Mesendoderm (in vitro differentiated cells): ENCODE data around the gene ZDHHC11B.
"Not testable (repeated sequence)": the region's sequence is repeated elsewhere in the genome, so short reads cannot be mapped to it uniquely, and the experiment has no call there.

ENCODE experiments used
- DNase-seq: peaks from one replicate; pipeline ENCODE4 v3.0.0; 2013
- H2AK5ac ChIP-seq: 2 replicates; pipeline ENCODE4 v1.6.1; 2013; ENCODE audit warnings: low read length, inconsistent platforms
- H2BK120ac ChIP-seq: 2 replicates; pipeline ENCODE4 v1.6.1; 2013; ENCODE audit warnings: low read depth, mild to moderate bottlenecking, low read length, moderate library complexity, mixed read lengths
- H2BK15ac ChIP-seq: replicated peaks from 2 replicates; pipeline ENCODE4 v1.6.1; 2013; ENCODE audit warnings: low read depth, mild to moderate bottlenecking, moderate library complexity
- H2BK5ac ChIP-seq: 2 replicates; pipeline ENCODE4 v1.6.1; 2013; ENCODE audit warnings: low read length, inconsistent platforms
- H3K18ac ChIP-seq: 2 replicates; pipeline ENCODE4 v1.6.1; 2013; ENCODE audit warnings: mild to moderate bottlenecking, low read length, mixed read lengths
- H3K23ac ChIP-seq: one replicate; pipeline ENCODE4 v1.6.1; 2013; ENCODE audit warnings: low read length
- H3K27ac ChIP-seq: 2 replicates; pipeline ENCODE4 v1.5.1; 2013; ENCODE audit warnings: low read depth, mild to moderate bottlenecking, inconsistent platforms, low read length, moderate library complexity
- H3K27me3 ChIP-seq: 2 replicates; pipeline ENCODE4 v1.6.1; 2013; ENCODE audit warnings: low read length, control low read depth, mild to moderate bottlenecking, inconsistent platforms; ENCODE audit not compliant: insufficient read depth, poor library complexity
- H3K36me3 ChIP-seq: 2 replicates; pipeline ENCODE4 v1.6.1; 2013; ENCODE audit warnings: low read length, inconsistent platforms; ENCODE audit not compliant: control insufficient read depth, insufficient read depth
- H3K4ac ChIP-seq: one replicate; pipeline ENCODE4 v1.6.1; 2013; ENCODE audit warnings: low read depth, mild to moderate bottlenecking, low read length, moderate library complexity
- H3K4me1 ChIP-seq: 2 replicates; pipeline ENCODE4 v1.6.1; 2013; ENCODE audit warnings: low read depth, low read length, inconsistent platforms; ENCODE audit not compliant: control insufficient read depth
- H3K4me2 ChIP-seq: 2 replicates; pipeline ENCODE4 v1.6.1; 2013; ENCODE audit warnings: low read length
- H3K4me3 ChIP-seq: 2 replicates; pipeline ENCODE4 v1.5.1; 2013; ENCODE audit warnings: mild to moderate bottlenecking, low read length
- H3K56ac ChIP-seq: one replicate; pipeline ENCODE4 v1.6.1; 2013; ENCODE audit warnings: low read length
- H3K79me1 ChIP-seq: 2 replicates; pipeline ENCODE4 v1.6.1; 2013; ENCODE audit warnings: low read length, inconsistent platforms
- H3K79me2 ChIP-seq: 2 replicates; pipeline ENCODE4 v1.6.1; 2013; ENCODE audit warnings: mild to moderate bottlenecking, low read length; ENCODE audit not compliant: control insufficient read depth, insufficient read depth
- H3K9ac ChIP-seq: 2 replicates; pipeline ENCODE4 v1.6.1; 2013; ENCODE audit warnings: low read length, inconsistent platforms
- H4K5ac ChIP-seq: one replicate; pipeline ENCODE4 v1.6.1; 2013; ENCODE audit warnings: low read length
- H4K8ac ChIP-seq: one replicate; pipeline ENCODE4 v1.6.1; 2013; ENCODE audit warnings: low read depth, mild to moderate bottlenecking, control low read depth, low read length, moderate library complexity
- WGBS: extraction: QIAGEN DNeasy Blood & Tissue Kit; methylation state at CpG from one replicate; pipeline ENCODE4 v1.1.7; 2013; ENCODE audit warnings: low lambda C conversion rate, missing lambda C conversion rate; ENCODE audit not compliant: insufficient coverage; ENCODE audit errors: extremely low coverage; 5-methylcytosine and 5-hydroxymethylcytosine counted together

Gene ZDHHC11B

DNA sequence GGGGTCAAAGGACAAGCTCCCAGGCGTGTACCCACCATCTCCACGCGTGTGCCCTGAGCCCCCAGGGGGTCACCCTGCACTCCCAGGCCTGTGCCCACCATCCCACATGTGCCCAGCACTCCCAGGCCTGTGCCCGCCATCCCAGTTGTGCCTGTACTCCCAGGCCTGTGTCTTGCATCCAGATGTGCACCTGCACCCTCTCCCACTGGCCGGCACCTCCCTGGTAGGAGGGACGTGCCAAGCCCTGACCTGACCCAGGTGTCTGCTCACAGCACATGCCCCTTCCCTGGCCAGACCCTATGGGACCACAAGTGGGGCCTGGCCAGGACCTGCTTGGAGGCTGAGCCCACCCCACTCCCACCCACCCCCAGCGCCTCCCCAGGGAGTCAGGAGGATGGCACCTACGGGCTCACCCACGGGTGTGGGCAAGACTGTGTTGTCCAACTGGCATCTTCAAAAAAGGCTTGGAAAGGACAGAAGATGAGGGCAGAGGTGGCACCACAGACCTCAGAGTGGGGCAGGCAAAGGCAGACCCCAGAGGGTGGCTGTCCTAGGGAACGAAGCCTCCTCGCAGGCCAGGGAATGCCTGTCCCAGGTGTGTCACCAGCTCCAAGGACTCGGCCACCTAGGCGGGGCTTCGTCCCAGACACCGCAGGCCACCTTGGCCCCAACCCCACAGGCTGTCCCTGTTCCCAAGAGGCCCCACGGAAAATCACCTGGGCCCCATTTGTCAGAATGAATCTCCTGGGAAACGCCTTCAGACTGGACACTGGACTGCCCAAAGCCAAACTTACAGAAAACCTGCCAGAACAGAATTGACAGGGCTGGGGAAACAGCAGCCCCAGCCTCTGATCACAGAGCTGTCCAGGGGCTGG is 103.0 kb downstream of the ZDHHC11B start:
- not testable (repeated sequence) for H3K18ac ChIP-seq, H2BK15ac ChIP-seq, H3K4me3 ChIP-seq, H3K9ac ChIP-seq, H3K56ac ChIP-seq, H3K23ac ChIP-seq, H3K79me1 ChIP-seq, H3K79me2 ChIP-seq, H3K4me1 ChIP-seq, H3K27me3 ChIP-seq, H4K5ac ChIP-seq, H2AK5ac ChIP-seq, H2BK5ac ChIP-seq, H3K4ac ChIP-seq, H3K36me3 ChIP-seq, H3K27ac ChIP-seq, DNase-seq, H3K4me2 ChIP-seq, H2BK120ac ChIP-seq, H4K8ac ChIP-seq
- WGBS: no CpG with 5 or more reads among the region's 17 CpGs

DNA sequence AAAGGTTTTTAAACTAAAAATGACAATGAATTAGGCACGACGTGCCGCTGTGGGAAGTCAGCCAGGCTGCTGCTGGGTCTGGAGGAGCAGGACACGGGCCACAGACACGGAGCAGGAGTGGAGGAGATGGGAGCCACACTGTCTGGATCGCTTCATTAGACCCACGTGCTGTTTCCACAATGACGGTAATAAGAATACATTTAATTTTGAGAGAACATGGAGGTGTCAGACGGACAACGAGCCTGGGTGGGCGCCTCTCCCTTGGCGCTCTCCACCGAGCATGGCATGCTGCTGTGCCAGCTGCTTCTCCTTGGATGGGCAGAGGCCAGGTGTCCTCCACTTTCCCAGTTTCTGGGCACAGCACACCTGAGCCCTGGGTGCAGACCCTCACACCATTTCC is 103.7 kb downstream of the ZDHHC11B start:
- H3K79me1 ChIP-seq, H3K18ac ChIP-seq, H2BK5ac ChIP-seq, H3K56ac ChIP-seq, H4K5ac ChIP-seq, H2AK5ac ChIP-seq, DNase-seq, H3K4me1 ChIP-seq, H3K23ac ChIP-seq, H4K8ac ChIP-seq, H3K27ac ChIP-seq, H2BK15ac ChIP-seq, H3K79me2 ChIP-seq, H3K27me3 ChIP-seq, H3K4me3 ChIP-seq, H3K36me3 ChIP-seq, H3K9ac ChIP-seq, H2BK120ac ChIP-seq, H3K4me2 ChIP-seq, H3K4ac ChIP-seq: not testable (repeated sequence)
- no CpG with 5 or more reads among the region's 13 CpGs for WGBS

DNA sequence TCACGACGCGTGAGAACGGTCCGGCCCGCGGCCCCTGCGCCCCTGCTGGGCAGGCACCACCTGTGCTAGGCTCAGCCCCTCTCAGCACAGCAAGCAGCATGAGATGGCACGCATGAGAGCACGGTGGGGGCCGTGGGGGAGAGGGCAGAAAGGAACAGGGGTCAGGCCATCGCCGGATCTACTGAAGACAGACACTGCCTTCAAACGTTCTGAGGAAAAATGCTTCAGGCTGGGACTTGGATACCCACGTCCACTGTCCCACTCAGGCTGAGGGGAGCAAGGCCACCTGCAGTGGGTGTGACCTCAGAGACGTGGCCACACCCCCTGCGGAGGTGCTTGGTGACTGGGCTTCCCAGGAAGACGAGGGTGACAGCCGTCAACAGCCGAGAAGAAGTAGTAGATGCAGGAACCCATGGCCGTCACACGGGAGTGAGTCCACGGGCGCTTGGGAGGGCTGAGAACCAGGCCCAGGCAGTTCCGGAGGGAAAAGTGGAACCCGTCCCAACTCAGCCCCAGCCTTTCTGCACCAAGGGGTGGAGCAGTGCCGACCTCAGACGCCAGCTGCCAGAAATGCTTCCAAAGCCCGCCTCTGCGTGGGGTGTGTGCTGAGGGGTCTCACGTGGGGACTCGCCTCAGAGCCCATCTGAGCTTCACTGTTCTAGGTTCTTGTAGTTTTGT is 104.3 kb downstream of the ZDHHC11B start:
- not testable (repeated sequence) for H3K4me2 ChIP-seq, H3K27ac ChIP-seq, H3K18ac ChIP-seq, H2AK5ac ChIP-seq, H2BK120ac ChIP-seq, H3K23ac ChIP-seq, H3K36me3 ChIP-seq, H2BK15ac ChIP-seq, H2BK5ac ChIP-seq, H3K56ac ChIP-seq, H3K4me3 ChIP-seq, H4K5ac ChIP-seq, H3K79me2 ChIP-seq, H3K27me3 ChIP-seq, H3K9ac ChIP-seq, H3K4ac ChIP-seq, H4K8ac ChIP-seq, H3K4me1 ChIP-seq, DNase-seq, H3K79me1 ChIP-seq
- WGBS: no CpG with 5 or more reads among the region's 32 CpGs

DNA sequence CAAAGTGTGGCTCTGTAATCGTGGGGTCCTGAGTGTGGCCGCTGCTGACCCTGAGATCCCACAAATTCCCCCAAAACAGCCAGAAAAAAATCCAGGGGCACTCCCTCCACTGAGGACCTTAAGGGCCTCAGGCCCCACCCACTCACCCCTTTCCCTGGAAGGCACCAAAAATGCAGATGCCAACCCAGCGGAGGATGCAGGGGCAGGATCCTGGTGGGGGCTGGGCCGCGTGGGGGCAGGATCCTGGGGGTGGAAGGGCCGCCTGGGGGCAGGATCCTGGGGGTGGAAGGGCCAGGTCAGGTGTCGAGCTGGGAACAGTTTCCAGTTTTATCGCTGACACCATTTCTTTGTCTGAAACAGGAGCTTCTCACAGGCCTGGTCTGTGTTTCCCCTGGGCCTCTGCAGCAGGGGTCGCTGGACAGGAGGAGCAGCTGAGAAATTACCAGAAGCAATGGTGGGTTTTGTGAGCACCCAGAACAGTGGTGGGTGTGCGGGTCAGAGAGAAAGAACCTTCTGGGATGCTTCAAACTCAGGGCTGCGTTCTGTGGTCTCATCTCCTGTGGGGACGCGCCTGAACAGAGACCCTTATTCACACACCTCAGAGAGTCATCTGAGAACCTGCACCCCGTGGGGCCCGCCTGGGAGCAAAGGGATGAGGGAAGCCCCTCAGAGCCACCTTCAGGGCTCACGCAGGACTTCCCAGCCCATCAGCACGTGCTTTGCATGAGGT is 105.2 kb downstream of the ZDHHC11B start:
- H3K36me3 ChIP-seq, H3K27me3 ChIP-seq, H2BK5ac ChIP-seq, H3K27ac ChIP-seq, H3K4me1 ChIP-seq, H3K18ac ChIP-seq, H3K79me2 ChIP-seq, H3K4me3 ChIP-seq, H3K9ac ChIP-seq, H2BK15ac ChIP-seq, DNase-seq, H2BK120ac ChIP-seq, H3K56ac ChIP-seq, H4K8ac ChIP-seq, H3K4me2 ChIP-seq, H3K79me1 ChIP-seq, H2AK5ac ChIP-seq, H3K4ac ChIP-seq, H4K5ac ChIP-seq, H3K23ac ChIP-seq: not testable (repeated sequence)
- no CpG with 5 or more reads among the region's 17 CpGs for whole genome bisulfite sequencing

DNA sequence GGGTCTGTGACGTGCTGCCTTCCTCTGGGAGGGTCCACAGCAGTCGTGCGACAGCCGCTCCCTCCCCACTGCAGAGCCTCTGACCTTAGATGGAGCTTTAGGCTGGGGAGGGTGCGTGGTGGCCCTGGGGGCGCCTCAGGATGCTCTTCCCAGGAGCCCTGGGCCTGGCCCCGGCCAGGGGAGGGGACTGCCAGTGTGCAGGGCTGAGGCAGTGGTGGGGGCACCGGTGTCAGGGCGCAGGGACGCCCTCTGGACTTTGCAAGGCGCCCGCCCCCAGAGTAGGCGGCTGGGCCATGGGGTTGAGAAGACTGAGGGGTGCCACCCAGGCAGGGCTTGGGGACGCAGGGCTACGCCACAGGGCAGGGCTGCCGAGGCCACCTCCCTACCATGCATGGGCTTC is 106.0 kb downstream of the ZDHHC11B start:
- not testable (repeated sequence) for H2BK5ac ChIP-seq, H2AK5ac ChIP-seq, H3K4me3 ChIP-seq, H3K4ac ChIP-seq, H3K36me3 ChIP-seq, H3K27ac ChIP-seq, DNase-seq, H3K9ac ChIP-seq, H2BK15ac ChIP-seq, H3K23ac ChIP-seq, H3K18ac ChIP-seq, H3K79me2 ChIP-seq, H3K27me3 ChIP-seq, H3K56ac ChIP-seq, H4K8ac ChIP-seq, H3K4me2 ChIP-seq, H3K79me1 ChIP-seq, H4K5ac ChIP-seq, H3K4me1 ChIP-seq, H2BK120ac ChIP-seq
- WGBS: no CpG with 5 or more reads among the region's 16 CpGs
